Epithelial cell of esophagus (primary cell): ENCODE data around the gene RUFY4.

Experiments
- DNase-seq: peaks from one replicate; pipeline ENCODE4 v3.0.0; 2010; ENCODE audit warnings: low read depth
- H3K4me3 ChIP-seq: 2 replicates; pipeline ENCODE4 v1.5.1; 2011; ENCODE audit warnings: mild to moderate bottlenecking, low read length, control low read depth
- TF ChIP-seq, protein P1 (sequence below): IDR thresholded peaks from 2 replicates; pipeline ENCODE4 v1.5.1; 2011; ENCODE audit warnings: low read depth, mild to moderate bottlenecking, low read length, control low read depth, inconsistent platforms; ENCODE audit not compliant: insufficient read depth; ENCODE audit errors: missing control alignments

The RUFY4 gene

GRCh38 chr2:218077464-218078216 is 8.6 kb downstream of the RUFY4 start:
- DNase-seq = no peak
- no peak overlapping the region for H3K4me3 ChIP-seq
- TF ChIP-seq, protein P1, sequence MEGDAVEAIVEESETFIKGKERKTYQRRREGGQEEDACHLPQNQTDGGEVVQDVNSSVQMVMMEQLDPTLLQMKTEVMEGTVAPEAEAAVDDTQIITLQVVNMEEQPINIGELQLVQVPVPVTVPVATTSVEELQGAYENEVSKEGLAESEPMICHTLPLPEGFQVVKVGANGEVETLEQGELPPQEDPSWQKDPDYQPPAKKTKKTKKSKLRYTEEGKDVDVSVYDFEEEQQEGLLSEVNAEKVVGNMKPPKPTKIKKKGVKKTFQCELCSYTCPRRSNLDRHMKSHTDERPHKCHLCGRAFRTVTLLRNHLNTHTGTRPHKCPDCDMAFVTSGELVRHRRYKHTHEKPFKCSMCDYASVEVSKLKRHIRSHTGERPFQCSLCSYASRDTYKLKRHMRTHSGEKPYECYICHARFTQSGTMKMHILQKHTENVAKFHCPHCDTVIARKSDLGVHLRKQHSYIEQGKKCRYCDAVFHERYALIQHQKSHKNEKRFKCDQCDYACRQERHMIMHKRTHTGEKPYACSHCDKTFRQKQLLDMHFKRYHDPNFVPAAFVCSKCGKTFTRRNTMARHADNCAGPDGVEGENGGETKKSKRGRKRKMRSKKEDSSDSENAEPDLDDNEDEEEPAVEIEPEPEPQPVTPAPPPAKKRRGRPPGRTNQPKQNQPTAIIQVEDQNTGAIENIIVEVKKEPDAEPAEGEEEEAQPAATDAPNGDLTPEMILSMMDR = no peak

DNA sequence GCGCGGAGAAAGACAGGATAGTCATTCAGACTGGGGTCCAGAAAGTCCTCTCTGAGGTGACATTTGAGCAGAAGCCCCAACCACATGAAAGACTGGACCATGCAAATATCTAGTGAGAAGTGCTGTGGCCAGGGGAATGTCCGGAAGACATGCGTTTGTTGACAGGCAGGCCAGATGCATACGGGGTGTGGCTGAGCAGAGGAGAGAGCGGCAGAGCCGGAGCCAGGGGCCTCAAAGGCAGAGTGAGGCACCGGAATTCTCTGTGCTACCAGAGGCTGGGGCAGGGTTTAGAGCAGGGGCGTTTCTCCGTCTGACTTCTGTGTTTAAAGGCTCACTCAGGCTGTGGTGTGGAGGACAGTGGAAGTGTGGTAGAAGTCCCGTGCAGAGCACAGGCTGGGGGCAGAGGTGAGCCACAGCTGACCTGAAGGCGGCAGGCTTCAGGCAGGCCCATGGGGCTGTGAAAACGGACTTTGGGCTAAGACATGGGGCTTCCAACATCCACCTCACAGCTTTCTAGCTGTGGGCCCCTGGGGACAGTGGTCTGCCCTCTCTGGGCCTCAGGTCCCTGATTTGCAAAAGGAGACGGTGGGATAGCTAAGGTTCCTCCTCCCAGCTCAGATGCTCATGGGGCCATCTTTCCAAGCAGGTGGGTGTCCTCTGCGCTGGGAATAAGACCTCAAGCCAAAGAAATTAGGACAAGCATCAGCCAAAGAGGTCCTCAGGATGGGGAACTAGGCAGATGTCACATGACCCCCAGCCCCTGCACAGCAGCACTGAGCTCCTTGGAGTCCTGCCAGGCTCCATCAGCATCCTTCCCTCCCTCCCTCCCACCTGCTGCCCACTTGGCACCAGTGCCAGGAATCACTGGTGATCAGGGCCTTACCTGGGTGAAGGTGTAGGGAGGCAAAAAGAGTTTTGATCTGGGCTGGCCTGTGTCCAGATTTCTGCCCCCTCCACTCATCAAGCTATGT is 11.2 kb downstream of the RUFY4 start:
- DNase-seq = no peak
- H3K4me3 ChIP-seq = no peak overlapping the region
- TF ChIP-seq, protein P1 = no peak

GRCh38 chr2:218081063-218081462 is 12.0 kb downstream of the RUFY4 start:
- no peak overlapping the region for H3K4me3 ChIP-seq
- DNase-seq = no peak
- TF ChIP-seq, protein P1 = no peak

GRCh38 chr2:218081695-218082094 is 12.6 kb downstream of the RUFY4 start:
- no peak for DNase-seq
- H3K4me3 ChIP-seq = no peak overlapping the region
- TF ChIP-seq, protein P1 = no peak

GRCh38 chr2:218082586-218083351 is 13.7 kb downstream of the RUFY4 start:
- H3K4me3 ChIP-seq = no peak overlapping the region
- TF ChIP-seq, protein P1 = no peak
- DNase-seq = no peak

- no peak overlapping the region for H3K4me3 ChIP-seq
- no peak for DNase-seq
- TF ChIP-seq, protein P1 = no peak
Observed at GRCh38 chr2:218083352-218083676, 14.3 kb downstream of the RUFY4 start.
